ENCODE measurements around the gene FAM180A.

GRCh38 chr7:135747366-135747765 lies 1.2 kb downstream of the FAM180A start:
- TF ChIP-seq CTCF (IDR thresholded peaks at IDR 0.05) (no peak), EZH2 (IDR thresholded peaks at IDR 0.05; ENCODE audit: borderline replicate concordance, insufficient read depth, low read depth, low read length, poor library complexity, severe bottlenecking) (no peak)

Data from B cell (primary cell).